ENCODE results near the gene SLC66A2. TPM values are rescaled to one million over a fixed set of nuclear protein-coding genes. Genes with fewer than 3 reads are reported as not detected.

SLC66A2 gene
- total and polyA plus RNA-seq, 12 donors = 21.4 to 32.3 (median 25.6) TPM

GRCh38 chr18:79975043-79975442 is 23.6 kb upstream of the SLC66A2 start:
- Histone ChIP-seq H3K27ac (no peak overlapping the region), H3K27me3 (no peaks in the 10 kb centered on the region), H3K4me3 (no peak overlapping the region), H3K4me1 (peaks cover 0 to 23% (median 0%) of the 10 kb centered on the region in 9 donors), H3K9me3 (no peaks in the 10 kb centered on the region), H3K36me3 (peaks cover 0 to 89% (median 24%) of the 10 kb centered on the region in 9 donors)
- intact Hi-C loops (cut with DNase I) = no loop called here
- WGBS, 2 donors = 75 to 83% methylated on average over 4 of the region's 4 CpGs
- DNase-seq (no peak), ATAC-seq (no peak)
- TF ChIP-seq CTCF (IDR thresholded peaks at IDR 0.05) = no peak

GRCh38 chr18:79974025-79974654 is 22.7 kb upstream of the SLC66A2 start:
- intact Hi-C loops (cut with DNase I) = no loop called here
- no peak for TF ChIP-seq CTCF (IDR thresholded peaks at IDR 0.05)
- ATAC-seq (no peak), DNase-seq (no peak)
- Histone ChIP-seq H3K36me3 (peaks cover 0 to 83% (median 24%) of the 10 kb centered on the region in 9 donors), H3K4me1 (peaks cover 0 to 23% (median 0%) of the 10 kb centered on the region in 9 donors), H3K4me3 (no peak overlapping the region), H3K9me3 (no peaks in the 10 kb centered on the region), H3K27me3 (no peaks in the 10 kb centered on the region), H3K27ac (no peak overlapping the region)
- WGBS, 2 donors = 92 to 97% methylated on average over 4 of the region's 4 CpGs

- intact Hi-C loops (cut with DNase I) = no loop called here
- H3K36me3 ChIP-seq = peaks cover 0 to 80% (median 24%) of the 10 kb centered on the region in 9 donors
- DNase-seq (no peak), ATAC-seq (no peak)
- H3K4me3 ChIP-seq = no peak overlapping the region
- WGBS, 2 donors = 89 to 90% methylated on average over 16 of the region's 16 CpGs
- no peaks in the 10 kb centered on the region for H3K9me3 ChIP-seq
- H3K4me1 ChIP-seq = peaks cover 0 to 21% (median 0%) of the 10 kb centered on the region in 9 donors
- no peak overlapping the region for H3K27ac ChIP-seq
- TF ChIP-seq CTCF (IDR thresholded peaks at IDR 0.05) = no peak
- no peaks in the 10 kb centered on the region for H3K27me3 ChIP-seq
Measured at GRCh38 chr18:79973517-79973916, 22.1 kb upstream of the SLC66A2 start.

GRCh38 chr18:79972720-79973119 is 21.3 kb upstream of the SLC66A2 start:
- no peaks in the 10 kb centered on the region for H3K27me3 ChIP-seq
- peaks cover 0 to 13% (median 0%) of the 10 kb centered on the region in 9 donors for H3K4me1 ChIP-seq
- H3K4me3 ChIP-seq = no peak overlapping the region
- H3K9me3 ChIP-seq = no peaks in the 10 kb centered on the region
- peaks cover 0 to 88% (median 24%) of the 10 kb centered on the region in 9 donors for H3K36me3 ChIP-seq
- intact Hi-C loops (cut with DNase I) = no loop called here
- ATAC-seq (no peak), DNase-seq (no peak)
- WGBS, 2 donors = 92 to 95% methylated on average over 3 of the region's 3 CpGs
- H3K27ac ChIP-seq = no peak overlapping the region
- no peak for TF ChIP-seq CTCF (IDR thresholded peaks at IDR 0.05)
